SHP77 treated with DMSO at 0.1 percent for 48 hours (cell line): ENCODE results near the gene PRAMEF4.
"Not testable (repeated sequence)": the region's sequence is repeated elsewhere in the genome, so short reads cannot be mapped to it uniquely, and the experiment has no call there.

Experiments used
- DNase-seq: peaks from one replicate; lab custom pipeline; 2025; lab: John Stamatoyannopoulos, UW

The PRAMEF4 gene

DNA sequence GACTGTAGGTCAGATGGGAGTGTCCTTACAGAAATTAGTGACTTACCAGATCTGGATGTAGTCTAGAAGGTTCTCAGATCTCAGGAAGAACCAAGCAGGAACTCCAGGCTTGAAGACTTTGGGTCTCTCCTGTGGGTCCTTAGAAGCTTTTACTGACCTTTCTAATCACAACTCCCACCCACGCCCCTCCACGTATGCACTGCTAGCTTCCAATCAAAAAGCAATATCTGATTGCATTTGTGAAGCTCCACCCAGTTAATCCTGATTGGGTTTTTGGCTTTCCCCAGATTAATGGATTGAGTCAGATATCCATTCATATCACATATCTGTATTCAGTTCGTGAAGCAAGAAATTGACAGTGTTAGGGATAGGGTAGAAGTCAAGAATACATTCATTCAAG is at the start of gene PRAMEF4:
Gene PRAMEF4 (minus strand): TSS at position 101 of the 400 bp plus-strand sequence. CDS start 2,807 bp downstream, outside the sequence.
- DNase-seq = not testable (repeated sequence)

DNA sequence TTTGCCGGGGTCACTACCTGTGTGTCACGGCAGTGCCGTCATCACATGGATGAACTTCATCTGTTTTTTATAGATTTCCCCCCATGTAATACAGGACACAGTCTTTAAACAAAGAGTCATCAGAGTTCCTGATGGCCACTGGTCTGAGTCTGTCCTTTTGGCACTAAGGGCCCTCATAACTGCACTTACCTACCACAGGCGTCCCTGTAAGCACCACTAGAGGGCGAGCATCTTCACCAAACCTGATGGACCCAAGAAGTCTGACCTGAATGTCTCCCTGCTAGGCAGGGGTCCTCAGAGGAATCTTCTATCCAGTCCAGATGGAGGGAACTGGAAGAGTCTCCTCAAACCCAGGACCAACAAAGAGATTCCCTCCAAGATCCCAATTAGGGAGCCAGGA is 38.4 kb upstream of the PRAMEF4 start:
- not testable (repeated sequence) for DNase-seq

DNA sequence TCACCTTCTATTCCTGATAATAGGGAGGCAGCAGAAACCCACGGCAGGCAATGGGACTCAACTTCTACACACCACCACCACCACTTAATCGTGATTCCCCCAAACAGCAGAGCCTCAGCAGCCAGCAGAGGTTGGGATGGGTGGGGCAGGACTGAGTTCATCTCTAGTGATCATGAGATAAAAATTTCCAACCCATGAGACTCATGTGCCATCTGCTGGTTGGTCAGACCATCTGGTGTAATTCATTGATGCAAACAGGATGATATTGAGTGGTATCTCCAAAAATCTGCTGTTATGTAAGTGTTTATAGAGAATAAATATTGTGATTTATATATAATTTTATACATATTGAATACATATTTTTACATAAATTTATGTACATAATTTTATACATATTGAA is 35.7 kb upstream of the PRAMEF4 start:
- not testable (repeated sequence) for DNase-seq

DNA sequence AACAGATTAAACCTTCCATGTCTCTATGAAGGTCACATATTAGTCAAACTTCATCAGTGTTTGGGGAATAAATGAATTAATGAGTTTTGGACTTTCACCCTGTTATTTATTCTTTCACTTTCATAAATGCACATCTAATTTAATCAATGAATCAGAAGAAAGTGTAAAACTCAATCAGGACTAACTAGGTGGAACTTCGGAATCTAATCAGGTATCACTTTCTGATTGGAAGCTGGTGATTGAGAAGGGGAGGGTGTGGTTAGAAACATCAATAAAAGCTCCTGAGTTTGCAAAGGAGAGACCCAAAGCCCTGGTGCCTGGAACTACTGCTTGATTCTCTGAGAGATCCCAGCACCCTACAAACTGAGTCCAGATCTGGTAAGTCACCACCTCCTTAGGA is 30.3 kb upstream of the PRAMEF4 start, which contains the start of gene PRAMEF7:
Gene PRAMEF7 (plus strand): TSS at position 301 of the 400 bp plus-strand sequence. CDS start 1,083 bp downstream, outside the sequence.
- not testable (repeated sequence) for DNase-seq

DNA sequence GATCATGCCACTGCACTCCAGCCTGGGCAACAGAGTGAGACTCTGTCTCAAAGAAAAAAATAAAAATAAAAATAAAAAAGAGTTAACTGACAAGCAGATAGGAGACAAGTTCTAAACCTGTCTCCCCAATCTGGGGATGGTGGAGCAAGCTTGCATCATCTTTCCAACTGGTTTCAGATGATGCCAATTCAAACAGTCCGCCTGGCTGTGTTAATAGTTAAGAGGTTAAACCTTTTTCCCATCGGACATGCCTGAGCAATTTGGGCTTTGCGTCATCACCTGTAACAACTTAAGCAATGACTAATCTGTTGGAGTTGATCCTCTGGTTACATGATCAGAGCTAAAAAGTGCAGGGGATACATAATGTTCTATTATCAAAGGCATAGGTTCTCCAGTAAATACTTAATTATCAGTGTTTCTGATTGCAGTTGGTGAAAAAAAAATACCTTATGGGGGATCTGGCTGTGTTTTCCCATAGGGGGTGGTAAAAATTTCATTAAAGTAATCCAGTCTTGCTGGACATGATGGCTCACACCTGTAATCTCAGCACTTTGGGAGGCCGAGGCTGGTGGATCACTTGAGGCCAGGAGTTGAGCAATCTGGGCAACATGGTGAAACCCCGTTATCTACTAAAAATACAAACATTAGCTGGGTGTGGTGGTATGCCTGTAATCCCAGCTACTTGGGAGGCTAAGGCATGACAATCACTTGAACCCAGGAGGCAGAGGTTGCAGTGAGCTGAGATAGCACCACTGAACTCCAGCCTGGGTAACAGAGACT is 18.0 kb upstream of the PRAMEF4 start:
- not testable (repeated sequence) for DNase-seq

DNA sequence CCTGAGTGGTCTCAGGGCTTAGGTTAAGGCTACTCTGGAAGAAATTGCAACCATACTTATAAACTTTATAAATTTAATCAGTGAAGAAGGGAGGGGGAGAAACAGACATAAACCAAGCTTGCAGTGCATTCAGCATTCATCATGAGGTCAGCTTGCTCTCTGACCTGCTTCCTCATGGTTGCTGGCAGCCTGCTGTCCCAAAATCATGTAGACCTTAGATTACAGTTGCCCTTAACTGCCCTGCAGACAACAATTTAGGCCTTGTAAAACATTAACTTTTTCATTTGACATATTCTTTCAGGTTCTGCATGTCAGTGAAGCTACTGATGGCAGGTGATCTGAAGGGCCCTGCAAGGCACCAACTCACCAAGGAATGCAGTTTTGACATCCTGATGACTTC is 13.2 kb upstream of the PRAMEF4 start:
- DNase-seq = not testable (repeated sequence)

DNA sequence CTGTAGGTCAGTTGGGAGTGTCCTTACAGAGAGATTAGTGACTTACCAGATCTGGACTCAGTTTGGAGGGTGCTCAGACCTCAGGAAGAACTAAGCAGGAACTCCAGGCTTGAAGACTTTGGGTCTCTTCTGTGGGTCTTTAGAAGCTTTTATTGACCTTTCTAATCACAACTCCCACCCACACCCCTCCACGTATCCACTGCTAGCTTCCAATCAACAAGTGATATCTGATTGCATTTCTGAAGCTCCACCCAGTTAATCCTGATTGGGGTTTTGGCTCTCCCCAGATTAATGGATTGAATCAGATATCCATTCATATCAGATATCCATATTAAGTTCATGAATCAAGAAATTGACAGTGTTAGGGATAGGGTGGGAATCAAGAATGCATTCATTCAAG is 12.2 kb upstream of the PRAMEF4 start, which contains the start of gene PRAMEF10:
Gene PRAMEF10 (minus strand): TSS at position 101 of the 400 bp plus-strand sequence. CDS start 2,423 bp downstream, outside the sequence.
- not testable (repeated sequence) for DNase-seq

DNA sequence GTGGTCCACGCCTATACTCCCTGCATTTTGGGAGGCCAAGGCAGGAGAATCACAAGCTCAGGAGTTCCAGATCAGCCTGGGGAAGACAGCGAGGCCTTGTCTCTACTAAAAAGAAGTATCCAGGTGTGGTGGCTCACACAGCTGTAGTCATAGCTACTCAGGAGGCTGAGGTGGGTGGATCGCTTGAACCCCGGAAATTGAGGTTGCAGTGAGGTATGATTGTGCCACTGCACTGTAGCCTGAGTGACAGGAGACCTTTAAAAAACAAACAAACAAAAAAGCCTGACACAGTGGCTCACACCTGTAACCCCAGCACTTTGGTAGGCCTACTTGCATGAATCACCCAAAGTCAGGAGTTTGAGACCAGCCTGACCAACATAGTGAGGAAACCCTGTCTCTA is 7.5 kb downstream of the PRAMEF4 start:
- DNase-seq = not testable (repeated sequence)

DNA sequence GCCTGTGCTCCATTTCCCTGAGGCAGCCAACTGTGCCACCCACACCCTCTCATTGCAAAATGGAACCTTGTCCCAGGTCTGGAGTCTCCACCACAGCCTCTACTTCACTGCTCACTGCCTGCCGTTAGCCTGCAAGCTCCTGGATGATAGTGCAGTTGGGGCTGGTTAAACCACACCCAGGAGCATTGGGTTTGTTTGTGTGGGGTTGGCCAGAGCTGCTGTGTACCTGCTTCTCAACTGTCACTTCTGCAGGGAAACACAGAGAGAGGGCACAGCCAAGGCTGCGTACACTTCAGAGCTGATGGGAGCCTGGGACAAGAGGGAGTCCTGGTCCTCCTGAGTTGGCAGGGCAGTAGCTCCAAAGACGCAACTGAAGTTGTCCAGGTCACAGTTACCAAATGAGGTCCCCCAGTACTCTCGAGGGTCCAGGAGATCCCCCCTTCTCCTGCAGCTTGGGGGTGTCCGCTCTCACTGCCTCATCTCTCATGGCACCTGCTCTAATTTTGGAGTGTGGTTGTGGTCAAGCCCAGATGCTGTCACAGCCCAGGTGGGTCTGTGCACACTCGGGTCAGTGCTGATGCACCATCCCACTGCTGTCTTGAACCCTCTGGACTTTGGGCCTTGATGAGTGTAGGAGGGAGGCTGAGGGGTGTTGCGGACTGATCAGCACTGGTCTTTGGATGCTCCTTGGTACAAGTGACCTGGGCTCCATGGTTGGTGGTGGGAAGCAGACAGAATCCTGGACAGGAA is 22.7 kb downstream of the PRAMEF4 start:
- not testable (repeated sequence) for DNase-seq

DNA sequence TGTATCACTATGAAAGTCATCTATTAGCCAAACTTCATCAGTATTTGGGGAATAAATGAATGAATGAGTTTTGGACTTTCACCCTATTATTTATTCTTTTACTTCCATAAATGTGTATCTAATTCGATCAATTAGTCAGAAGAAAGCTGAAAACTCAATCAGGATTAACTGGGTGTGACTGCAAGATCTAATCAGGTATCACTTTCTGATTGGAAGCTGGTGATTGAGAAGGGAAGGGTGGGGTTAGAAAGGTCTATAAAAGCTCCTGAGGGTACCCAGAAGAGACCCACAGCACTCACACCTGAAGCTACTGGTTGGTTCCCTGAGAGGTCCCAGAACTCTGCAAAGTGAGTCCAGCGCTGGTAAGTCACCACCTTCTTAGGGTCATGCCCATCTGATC is 29.2 kb downstream of the PRAMEF4 start, which contains the start of gene PRAMEF2:
Gene PRAMEF2 (plus strand): TSS at position 301 of the 400 bp plus-strand sequence. CDS start 1,924 bp downstream, outside the sequence.
- not testable (repeated sequence) for DNase-seq

DNA sequence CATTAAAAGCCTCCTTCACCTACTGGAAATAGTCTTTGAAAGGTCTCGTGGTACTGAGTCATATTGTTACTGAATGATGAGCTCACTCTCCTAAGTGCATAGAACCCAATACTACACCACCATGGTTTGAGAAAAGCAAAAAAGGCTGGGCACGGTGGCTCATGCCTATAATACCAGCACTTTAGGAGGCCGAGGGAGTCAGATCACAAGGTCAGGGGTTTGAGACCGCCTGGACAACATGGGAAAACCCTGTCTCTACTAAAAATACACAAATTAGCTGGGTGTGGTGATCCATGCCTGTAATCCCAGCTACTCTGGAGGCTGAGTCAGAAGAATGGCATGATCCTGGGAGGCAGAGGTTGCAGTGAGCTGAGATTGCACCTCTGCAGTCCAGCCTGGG is 34.2 kb downstream of the PRAMEF4 start:
- DNase-seq = no peak

DNA sequence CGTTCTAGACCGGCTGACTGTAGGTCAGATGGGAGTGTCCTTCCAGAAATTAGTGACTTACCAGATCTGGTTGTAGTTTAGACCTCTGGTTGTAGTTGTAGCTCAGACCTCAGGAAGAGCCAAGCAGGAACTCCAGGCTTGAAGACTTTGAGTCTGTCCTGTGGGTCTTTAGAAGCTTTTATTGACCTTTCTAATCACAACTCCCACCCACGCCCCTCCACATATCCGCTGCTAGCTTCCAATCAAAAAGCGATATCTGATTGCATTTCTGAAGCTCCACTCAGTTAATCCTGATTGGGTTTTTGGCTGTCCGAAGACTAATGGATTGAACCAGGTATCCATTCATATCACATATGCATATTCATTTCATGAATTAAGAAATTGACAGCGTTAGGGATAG is 37.4 kb downstream of the PRAMEF4 start, which contains the start of gene HNRNPCL1:
Gene HNRNPCL1 (minus strand): TSS at position 101 of the 400 bp plus-strand sequence. CDS start 431 bp downstream, outside the sequence.
- not testable (repeated sequence) for DNase-seq

DNA sequence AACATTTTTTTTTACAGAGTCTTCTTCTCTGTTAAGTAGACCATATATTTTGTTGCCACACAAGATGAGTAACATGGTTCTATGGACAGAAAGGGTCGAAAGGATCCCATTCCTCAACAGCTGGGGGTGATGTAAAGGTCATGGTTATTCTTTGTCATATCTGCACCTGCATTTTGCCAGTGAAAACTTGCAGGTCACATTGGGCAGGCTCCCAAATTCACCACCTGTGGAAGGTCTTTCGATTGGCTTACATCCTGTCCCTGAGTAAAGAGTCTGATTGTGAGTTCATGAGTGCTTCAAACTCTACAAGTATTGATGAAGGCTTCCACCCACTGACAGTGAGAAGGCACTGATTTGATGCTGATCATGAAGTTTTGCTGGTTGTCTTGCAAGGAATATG is 52.8 kb downstream of the PRAMEF4 start:
- not testable (repeated sequence) for DNase-seq

DNA sequence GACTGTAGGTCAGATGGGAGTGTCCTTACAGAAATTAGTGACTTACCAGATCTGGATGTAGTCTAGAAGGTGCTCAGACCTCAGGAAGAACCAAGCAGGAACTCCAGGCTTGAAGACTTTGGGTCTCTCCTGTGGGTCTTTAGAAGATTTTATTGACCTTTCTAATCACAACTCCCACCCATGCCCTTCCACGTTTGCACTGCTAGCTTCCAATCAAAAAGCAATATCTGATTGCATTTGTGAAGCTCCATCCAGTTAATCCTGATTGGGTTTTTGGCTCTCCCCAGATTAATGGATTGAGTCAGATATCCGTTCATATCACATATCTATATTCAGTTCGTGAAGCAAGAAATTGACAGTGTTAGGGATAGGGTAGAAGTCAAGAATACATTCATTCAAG is 54.7 kb downstream of the PRAMEF4 start, which contains the start of gene PRAMEF11:
Gene PRAMEF11 (minus strand): TSS at position 101 of the 400 bp plus-strand sequence. CDS start 2,621 bp downstream, outside the sequence.
- not testable (repeated sequence) for DNase-seq
